ENCODE data around the gene FRMD6. TPM values are rescaled to one million over a fixed set of nuclear protein-coding genes. Genes with fewer than 3 reads are reported as not detected.

The FRMD6 gene
- polyA plus RNA-seq, 1 donor from 2014 or later, result 2.4 TPM

DNA sequence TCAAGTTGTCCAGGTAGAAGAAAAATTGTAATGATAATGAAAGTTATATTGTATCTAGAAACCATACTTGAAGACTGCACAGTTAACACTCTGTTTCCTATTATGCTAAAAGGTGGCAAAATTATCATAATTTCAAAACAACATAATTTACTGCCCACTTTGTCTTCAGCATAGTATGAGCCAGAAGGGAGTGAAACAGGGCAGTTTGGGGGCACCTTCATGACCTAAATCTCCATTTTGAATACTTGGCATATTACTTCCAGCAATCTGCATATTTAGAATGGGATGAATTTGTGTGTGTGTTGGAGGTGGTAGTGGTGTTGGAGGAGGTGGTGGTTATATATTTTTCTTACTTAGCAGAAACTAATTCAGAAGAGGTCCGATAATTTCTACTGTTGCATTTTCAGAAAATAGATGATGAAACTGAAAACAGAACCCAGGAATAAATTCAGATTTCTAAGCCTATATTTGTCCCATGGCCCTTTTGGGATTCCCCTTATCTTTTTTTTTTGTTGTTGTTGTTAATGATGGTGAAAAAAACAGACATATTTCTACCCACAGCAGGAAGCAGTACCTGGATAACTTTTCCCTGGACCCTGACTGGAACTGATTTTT is 26.6 kb upstream of the FRMD6 start:
- H3K9me2 ChIP-seq (ENCODE audit: insufficient read depth, low read length), result no peaks in the 10 kb centered on the region
- no peaks in the 10 kb centered on the region for H3K27me3 ChIP-seq (ENCODE audit: insufficient read depth, low read depth, low read length)
- no peak overlapping the region for H3K4me2 ChIP-seq (ENCODE audit: low read length)
- H4K20me1 ChIP-seq (ENCODE audit: insufficient read depth), result no peaks in the 10 kb centered on the region
- H3K36me3 ChIP-seq (ENCODE audit: insufficient read depth, low read length), result no peaks in the 10 kb centered on the region
- H3K27ac ChIP-seq (ENCODE audit: low read length), result no peak overlapping the region
- H3F3A ChIP-seq (ENCODE audit: insufficient read depth, low read length, poor library complexity, severe bottlenecking), result no peaks in the 10 kb centered on the region
- no peaks in the 10 kb centered on the region for H3K79me2 ChIP-seq (replicated peaks; ENCODE audit: insufficient read depth, low read length)
- H3K9ac ChIP-seq (ENCODE audit: low read length), result no peak overlapping the region
- H3K4me3 ChIP-seq (ENCODE audit: low read length), result no peak overlapping the region
- no peak for TF ChIP-seq EP300 (conservative IDR thresholded peaks at IDR 0.05; ENCODE audit: poor library complexity, severe bottlenecking)
- TF ChIP-seq TAF1 (IDR thresholded peaks at IDR 0.05; ENCODE audit: low read depth), result no peak
- TF ChIP-seq, protein P1, sequence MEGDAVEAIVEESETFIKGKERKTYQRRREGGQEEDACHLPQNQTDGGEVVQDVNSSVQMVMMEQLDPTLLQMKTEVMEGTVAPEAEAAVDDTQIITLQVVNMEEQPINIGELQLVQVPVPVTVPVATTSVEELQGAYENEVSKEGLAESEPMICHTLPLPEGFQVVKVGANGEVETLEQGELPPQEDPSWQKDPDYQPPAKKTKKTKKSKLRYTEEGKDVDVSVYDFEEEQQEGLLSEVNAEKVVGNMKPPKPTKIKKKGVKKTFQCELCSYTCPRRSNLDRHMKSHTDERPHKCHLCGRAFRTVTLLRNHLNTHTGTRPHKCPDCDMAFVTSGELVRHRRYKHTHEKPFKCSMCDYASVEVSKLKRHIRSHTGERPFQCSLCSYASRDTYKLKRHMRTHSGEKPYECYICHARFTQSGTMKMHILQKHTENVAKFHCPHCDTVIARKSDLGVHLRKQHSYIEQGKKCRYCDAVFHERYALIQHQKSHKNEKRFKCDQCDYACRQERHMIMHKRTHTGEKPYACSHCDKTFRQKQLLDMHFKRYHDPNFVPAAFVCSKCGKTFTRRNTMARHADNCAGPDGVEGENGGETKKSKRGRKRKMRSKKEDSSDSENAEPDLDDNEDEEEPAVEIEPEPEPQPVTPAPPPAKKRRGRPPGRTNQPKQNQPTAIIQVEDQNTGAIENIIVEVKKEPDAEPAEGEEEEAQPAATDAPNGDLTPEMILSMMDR (IDR thresholded peaks at IDR 0.05; ENCODE audit: poor library complexity, severe bottlenecking), result no peak
- TF ChIP-seq MXI1 (conservative IDR thresholded peaks at IDR 0.05; ENCODE audit: poor library complexity, severe bottlenecking), result no peak
- no peak for TF ChIP-seq EZH2 (IDR thresholded peaks at IDR 0.05; ENCODE audit: borderline replicate concordance, insufficient read depth, low read length, poor library complexity, severe bottlenecking)
- TF ChIP-seq, protein P2, sequence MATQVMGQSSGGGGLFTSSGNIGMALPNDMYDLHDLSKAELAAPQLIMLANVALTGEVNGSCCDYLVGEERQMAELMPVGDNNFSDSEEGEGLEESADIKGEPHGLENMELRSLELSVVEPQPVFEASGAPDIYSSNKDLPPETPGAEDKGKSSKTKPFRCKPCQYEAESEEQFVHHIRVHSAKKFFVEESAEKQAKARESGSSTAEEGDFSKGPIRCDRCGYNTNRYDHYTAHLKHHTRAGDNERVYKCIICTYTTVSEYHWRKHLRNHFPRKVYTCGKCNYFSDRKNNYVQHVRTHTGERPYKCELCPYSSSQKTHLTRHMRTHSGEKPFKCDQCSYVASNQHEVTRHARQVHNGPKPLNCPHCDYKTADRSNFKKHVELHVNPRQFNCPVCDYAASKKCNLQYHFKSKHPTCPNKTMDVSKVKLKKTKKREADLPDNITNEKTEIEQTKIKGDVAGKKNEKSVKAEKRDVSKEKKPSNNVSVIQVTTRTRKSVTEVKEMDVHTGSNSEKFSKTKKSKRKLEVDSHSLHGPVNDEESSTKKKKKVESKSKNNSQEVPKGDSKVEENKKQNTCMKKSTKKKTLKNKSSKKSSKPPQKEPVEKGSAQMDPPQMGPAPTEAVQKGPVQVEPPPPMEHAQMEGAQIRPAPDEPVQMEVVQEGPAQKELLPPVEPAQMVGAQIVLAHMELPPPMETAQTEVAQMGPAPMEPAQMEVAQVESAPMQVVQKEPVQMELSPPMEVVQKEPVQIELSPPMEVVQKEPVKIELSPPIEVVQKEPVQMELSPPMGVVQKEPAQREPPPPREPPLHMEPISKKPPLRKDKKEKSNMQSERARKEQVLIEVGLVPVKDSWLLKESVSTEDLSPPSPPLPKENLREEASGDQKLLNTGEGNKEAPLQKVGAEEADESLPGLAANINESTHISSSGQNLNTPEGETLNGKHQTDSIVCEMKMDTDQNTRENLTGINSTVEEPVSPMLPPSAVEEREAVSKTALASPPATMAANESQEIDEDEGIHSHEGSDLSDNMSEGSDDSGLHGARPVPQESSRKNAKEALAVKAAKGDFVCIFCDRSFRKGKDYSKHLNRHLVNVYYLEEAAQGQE (IDR thresholded peaks at IDR 0.05; ENCODE audit: borderline replicate concordance), result no peak
- no peak for TF ChIP-seq RAD21 (conservative IDR thresholded peaks at IDR 0.05)
- no peak for TF ChIP-seq SMC3 (conservative IDR thresholded peaks at IDR 0.05; ENCODE audit: poor library complexity)
- no peak for TF ChIP-seq POLR2AphosphoS5 (IDR thresholded peaks at IDR 0.05)
- H3K9me3 ChIP-seq (ENCODE audit: low read length), result no peaks in the 10 kb centered on the region
- H2AFZ ChIP-seq (ENCODE audit: low read depth, low read length), result no peak overlapping the region

DNA sequence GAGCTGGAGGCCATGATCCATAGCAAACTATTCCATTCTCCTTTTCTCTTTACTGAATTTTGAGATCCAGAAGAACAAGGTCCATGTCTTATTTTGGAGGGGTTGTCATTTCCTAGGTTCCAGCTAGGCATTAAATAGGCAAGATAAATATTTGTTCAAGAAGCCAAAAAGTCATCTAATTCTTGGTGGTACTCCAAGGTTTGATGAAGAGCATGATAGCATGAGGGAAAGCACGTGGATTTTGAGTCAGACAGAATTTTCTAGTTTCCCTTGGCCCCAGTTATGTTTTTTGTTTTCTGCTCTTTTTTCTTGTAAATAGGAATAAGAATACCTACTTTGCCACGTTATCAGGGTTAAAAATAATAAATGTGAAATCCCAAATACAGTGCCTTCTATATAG is 25.5 kb upstream of the FRMD6 start:
- no peaks in the 10 kb centered on the region for H4K20me1 ChIP-seq (ENCODE audit: insufficient read depth)
- H3K9ac ChIP-seq (ENCODE audit: low read length), result no peak overlapping the region
- no peaks in the 10 kb centered on the region for H3F3A ChIP-seq (ENCODE audit: insufficient read depth, low read length, poor library complexity, severe bottlenecking)
- H3K9me3 ChIP-seq (ENCODE audit: low read length), result no peaks in the 10 kb centered on the region
- no peaks in the 10 kb centered on the region for H3K9me2 ChIP-seq (ENCODE audit: insufficient read depth, low read length)
- H3K4me2 ChIP-seq (ENCODE audit: low read length), result no peak overlapping the region
- TF ChIP-seq, protein P1 (IDR thresholded peaks at IDR 0.05; ENCODE audit: poor library complexity, severe bottlenecking), result no peak
- no peak for TF ChIP-seq SMC3 (conservative IDR thresholded peaks at IDR 0.05; ENCODE audit: poor library complexity)
- no peak for TF ChIP-seq MXI1 (conservative IDR thresholded peaks at IDR 0.05; ENCODE audit: poor library complexity, severe bottlenecking)
- no peak for TF ChIP-seq POLR2AphosphoS5 (IDR thresholded peaks at IDR 0.05)
- no peak for TF ChIP-seq RAD21 (conservative IDR thresholded peaks at IDR 0.05)
- TF ChIP-seq EP300 (conservative IDR thresholded peaks at IDR 0.05; ENCODE audit: poor library complexity, severe bottlenecking), result no peak
- TF ChIP-seq EZH2 (IDR thresholded peaks at IDR 0.05; ENCODE audit: borderline replicate concordance, insufficient read depth, low read length, poor library complexity, severe bottlenecking), result no peak
- TF ChIP-seq, protein P2 (IDR thresholded peaks at IDR 0.05; ENCODE audit: borderline replicate concordance), result no peak
- no peak for TF ChIP-seq TAF1 (IDR thresholded peaks at IDR 0.05; ENCODE audit: low read depth)
- H3K36me3 ChIP-seq (ENCODE audit: insufficient read depth, low read length), result no peaks in the 10 kb centered on the region
- H3K27ac ChIP-seq (ENCODE audit: low read length), result no peak overlapping the region
- no peak overlapping the region for H3K4me3 ChIP-seq (ENCODE audit: low read length)
- no peak overlapping the region for H2AFZ ChIP-seq (ENCODE audit: low read depth, low read length)
- no peaks in the 10 kb centered on the region for H3K79me2 ChIP-seq (replicated peaks; ENCODE audit: insufficient read depth, low read length)
- no peaks in the 10 kb centered on the region for H3K27me3 ChIP-seq (ENCODE audit: insufficient read depth, low read depth, low read length)
